ENCODE results near the gene GNAT1. TPM values are rescaled to one million over a fixed set of nuclear protein-coding genes. Genes with fewer than 3 reads are reported as not detected.
A peak's percentile ranks its signal among the peaks of the same experiment; 100 is the strongest.

GNAT1 gene
- total and polyA plus RNA-seq, 2 of the 13 experiments (the other 11 are each of a cell fraction or from before 2014, with no cell fraction given): 0.15 TPM; not detected in 1

GRCh38 chr3:50210510-50211367 lies 19.3 kb downstream of the GNAT1 start (continued):
- no peak for TF ChIP-seq CEBPB (IDR thresholded peaks at IDR 0.05; ENCODE audit: borderline replicate concordance, low read depth, low read length)
- peak; percentile 93 for TF ChIP-seq MED1 (CRISPR knock-in tag; IDR thresholded peaks at IDR 0.05)
- no peak for TF ChIP-seq ZNF484 (CRISPR knock-in tag; IDR thresholded peaks at IDR 0.05; ENCODE audit: borderline replicate concordance, low read depth)
- peak; percentile 90; the same call in 1 of the 2 replicates for TF ChIP-seq MEIS1 (CRISPR knock-in tag; IDR thresholded peaks at IDR 0.05; ENCODE audit: borderline replicate concordance)
- TF ChIP-seq ZNF10 (CRISPR knock-in tag; IDR thresholded peaks at IDR 0.05; ENCODE audit: borderline replicate concordance, low read depth): no peak
- no peak for TF ChIP-seq ZNF20 (CRISPR knock-in tag; IDR thresholded peaks at IDR 0.05)
- TF ChIP-seq THAP8 (CRISPR knock-in tag; IDR thresholded peaks at IDR 0.05; ENCODE audit: borderline replicate concordance): no peak
- no peak for TF ChIP-seq ZNF253 (CRISPR knock-in tag; IDR thresholded peaks at IDR 0.05; ENCODE audit: borderline replicate concordance)
- TF ChIP-seq DMAP1 (CRISPR knock-in tag; IDR thresholded peaks at IDR 0.05): peak; percentile 60; the same call in 1 of the 2 replicates
- no peak for TF ChIP-seq ZNF512 (CRISPR knock-in tag; IDR thresholded peaks at IDR 0.05)
- TF ChIP-seq SOX6 (IDR thresholded peaks at IDR 0.05): no peak
- peak; percentile 77; the same call in 1 of the 2 replicates for TF ChIP-seq SOX6 (CRISPR knock-in tag; IDR thresholded peaks at IDR 0.05)
- TF ChIP-seq TBX3 (IDR thresholded peaks at IDR 0.05; ENCODE audit: borderline replicate concordance): peak; percentile 94
- TF ChIP-seq ZBTB38 (CRISPR knock-in tag; IDR thresholded peaks at IDR 0.05): no peak
- TF ChIP-seq BCL6 (CRISPR knock-in tag; IDR thresholded peaks at IDR 0.05): peak; percentile 68
- TF ChIP-seq ZNF710 (CRISPR knock-in tag; IDR thresholded peaks at IDR 0.05; ENCODE audit: borderline replicate concordance): no peak
- no peak for TF ChIP-seq CHCHD3 (CRISPR knock-in tag; IDR thresholded peaks at IDR 0.05)
- TF ChIP-seq ZNF234 (CRISPR knock-in tag; conservative IDR thresholded peaks at IDR 0.05): no peak
- no peak for TF ChIP-seq ZFP62 (CRISPR knock-in tag; IDR thresholded peaks at IDR 0.05)
- TF ChIP-seq ZNF720 (CRISPR knock-in tag; IDR thresholded peaks at IDR 0.05): no peak
- 0 out of 2 replicates have a peak, but pooled peaks have one; percentile 42 for TF ChIP-seq ZNF264 (CRISPR knock-in tag; IDR thresholded peaks at IDR 0.05)

All from HepG2 (cell line).